ENCODE results near the gene COBLL1.

DNA sequence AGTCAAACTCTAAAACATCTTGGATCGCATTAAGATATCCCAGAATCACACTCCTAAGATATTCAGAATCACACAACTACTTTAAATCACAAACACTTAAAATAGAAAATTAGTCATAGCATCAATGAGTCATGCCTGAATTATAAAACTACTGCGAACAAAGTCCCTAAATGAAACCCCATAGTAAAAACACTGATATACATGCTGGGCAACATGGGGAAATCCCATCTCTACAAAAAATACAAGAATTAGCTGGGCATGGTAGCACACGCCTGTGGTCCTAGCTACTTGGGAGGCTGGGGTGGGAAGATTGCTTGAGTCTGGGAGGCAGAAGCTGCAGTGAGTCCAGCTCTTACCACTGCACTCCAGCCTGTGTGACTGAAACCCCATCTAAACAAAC is 101.7 kb downstream of the COBLL1 start:
- TF ChIP-seq, protein P1, sequence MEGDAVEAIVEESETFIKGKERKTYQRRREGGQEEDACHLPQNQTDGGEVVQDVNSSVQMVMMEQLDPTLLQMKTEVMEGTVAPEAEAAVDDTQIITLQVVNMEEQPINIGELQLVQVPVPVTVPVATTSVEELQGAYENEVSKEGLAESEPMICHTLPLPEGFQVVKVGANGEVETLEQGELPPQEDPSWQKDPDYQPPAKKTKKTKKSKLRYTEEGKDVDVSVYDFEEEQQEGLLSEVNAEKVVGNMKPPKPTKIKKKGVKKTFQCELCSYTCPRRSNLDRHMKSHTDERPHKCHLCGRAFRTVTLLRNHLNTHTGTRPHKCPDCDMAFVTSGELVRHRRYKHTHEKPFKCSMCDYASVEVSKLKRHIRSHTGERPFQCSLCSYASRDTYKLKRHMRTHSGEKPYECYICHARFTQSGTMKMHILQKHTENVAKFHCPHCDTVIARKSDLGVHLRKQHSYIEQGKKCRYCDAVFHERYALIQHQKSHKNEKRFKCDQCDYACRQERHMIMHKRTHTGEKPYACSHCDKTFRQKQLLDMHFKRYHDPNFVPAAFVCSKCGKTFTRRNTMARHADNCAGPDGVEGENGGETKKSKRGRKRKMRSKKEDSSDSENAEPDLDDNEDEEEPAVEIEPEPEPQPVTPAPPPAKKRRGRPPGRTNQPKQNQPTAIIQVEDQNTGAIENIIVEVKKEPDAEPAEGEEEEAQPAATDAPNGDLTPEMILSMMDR (conservative IDR thresholded peaks at IDR 0.05) = no peak
- no peak for TF ChIP-seq ZFX (IDR thresholded peaks at IDR 0.05)

Measured in C4-2B (cell line).